ENCODE results near the gene SRP54.
"Not testable (repeated sequence)": the region's sequence is repeated elsewhere in the genome, so short reads cannot be mapped to it uniquely, and the experiment has no call there.

SRP54 gene

DNA sequence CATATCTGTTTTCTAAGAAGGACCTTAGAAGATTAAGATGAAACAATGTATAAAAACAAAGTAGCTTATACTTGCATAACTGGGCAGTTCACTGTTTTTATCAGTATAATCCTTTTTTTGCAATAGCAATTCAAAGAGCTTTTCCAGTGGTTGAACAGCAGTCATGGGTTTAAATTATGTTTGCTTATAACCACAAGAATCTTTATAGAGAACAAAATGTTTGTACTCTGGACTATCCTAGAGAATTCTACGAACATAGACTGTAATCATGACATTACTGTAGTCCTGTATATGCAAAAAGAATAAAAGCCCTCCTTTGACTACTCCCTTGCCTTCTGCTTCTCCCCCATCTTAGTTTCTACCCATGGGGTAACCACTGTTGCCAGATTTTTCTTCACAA is 69.0 kb downstream of the SRP54 start:
- Histone ChIP-seq H3K27me3 (ENCODE audit: control insufficient read depth, insufficient read depth, low read length) (no peaks in the 10 kb centered on the region), H3K36me3 (ENCODE audit: control insufficient read depth, insufficient read depth, low read length) (no peaks in the 10 kb centered on the region), H3K4me1 (peaks cover 6% of the 10 kb centered on the region), H3K4me3 (ENCODE audit: low read depth, low read length) (no peak overlapping the region), H3K9me3 (ENCODE audit: control insufficient read depth, low read length) (no peaks in the 10 kb centered on the region), H3K27ac (no peak overlapping the region), H3K9ac (no peak overlapping the region), H3K4me2 (ENCODE audit: low read length) (no peak overlapping the region), H3K79me2 (peaks cover 5% of the 10 kb centered on the region), H2AFZ (no peak overlapping the region)
- TF ChIP-seq, protein P1, sequence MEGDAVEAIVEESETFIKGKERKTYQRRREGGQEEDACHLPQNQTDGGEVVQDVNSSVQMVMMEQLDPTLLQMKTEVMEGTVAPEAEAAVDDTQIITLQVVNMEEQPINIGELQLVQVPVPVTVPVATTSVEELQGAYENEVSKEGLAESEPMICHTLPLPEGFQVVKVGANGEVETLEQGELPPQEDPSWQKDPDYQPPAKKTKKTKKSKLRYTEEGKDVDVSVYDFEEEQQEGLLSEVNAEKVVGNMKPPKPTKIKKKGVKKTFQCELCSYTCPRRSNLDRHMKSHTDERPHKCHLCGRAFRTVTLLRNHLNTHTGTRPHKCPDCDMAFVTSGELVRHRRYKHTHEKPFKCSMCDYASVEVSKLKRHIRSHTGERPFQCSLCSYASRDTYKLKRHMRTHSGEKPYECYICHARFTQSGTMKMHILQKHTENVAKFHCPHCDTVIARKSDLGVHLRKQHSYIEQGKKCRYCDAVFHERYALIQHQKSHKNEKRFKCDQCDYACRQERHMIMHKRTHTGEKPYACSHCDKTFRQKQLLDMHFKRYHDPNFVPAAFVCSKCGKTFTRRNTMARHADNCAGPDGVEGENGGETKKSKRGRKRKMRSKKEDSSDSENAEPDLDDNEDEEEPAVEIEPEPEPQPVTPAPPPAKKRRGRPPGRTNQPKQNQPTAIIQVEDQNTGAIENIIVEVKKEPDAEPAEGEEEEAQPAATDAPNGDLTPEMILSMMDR (IDR thresholded peaks at IDR 0.05): no peak

GRCh38 chr14:35052637-35053036 is 69.8 kb downstream of the SRP54 start:
- Histone ChIP-seq H3K27ac (no peak overlapping the region), H3K79me2 (peaks cover 2% of the 10 kb centered on the region), H3K9ac (no peak overlapping the region), H3K4me1 (peaks cover 2% of the 10 kb centered on the region), H3K4me3 (ENCODE audit: low read depth, low read length) (no peak overlapping the region), H3K36me3 (ENCODE audit: control insufficient read depth, insufficient read depth, low read length) (no peaks in the 10 kb centered on the region), H2AFZ (no peak overlapping the region), H3K4me2 (ENCODE audit: low read length) (no peak overlapping the region), H3K27me3 (ENCODE audit: control insufficient read depth, insufficient read depth, low read length) (no peaks in the 10 kb centered on the region), H3K9me3 (ENCODE audit: control insufficient read depth, low read length) (no peaks in the 10 kb centered on the region)
- TF ChIP-seq, protein P1 (IDR thresholded peaks at IDR 0.05): no peak

GRCh38 chr14:35061113-35061791 is 78.5 kb downstream of the SRP54 start:
- not testable (repeated sequence) for H3K4me1 ChIP-seq; H3K4me2 ChIP-seq (ENCODE audit: low read length); H3K9me3 ChIP-seq (ENCODE audit: control insufficient read depth, low read length); H3K36me3 ChIP-seq (ENCODE audit: control insufficient read depth, insufficient read depth, low read length); H2AFZ ChIP-seq; H3K9ac ChIP-seq; H3K4me3 ChIP-seq (ENCODE audit: low read depth, low read length); H3K27ac ChIP-seq; H3K27me3 ChIP-seq (ENCODE audit: control insufficient read depth, insufficient read depth, low read length)
- peaks cover 13% of the 10 kb centered on the region for H3K79me2 ChIP-seq

DNA sequence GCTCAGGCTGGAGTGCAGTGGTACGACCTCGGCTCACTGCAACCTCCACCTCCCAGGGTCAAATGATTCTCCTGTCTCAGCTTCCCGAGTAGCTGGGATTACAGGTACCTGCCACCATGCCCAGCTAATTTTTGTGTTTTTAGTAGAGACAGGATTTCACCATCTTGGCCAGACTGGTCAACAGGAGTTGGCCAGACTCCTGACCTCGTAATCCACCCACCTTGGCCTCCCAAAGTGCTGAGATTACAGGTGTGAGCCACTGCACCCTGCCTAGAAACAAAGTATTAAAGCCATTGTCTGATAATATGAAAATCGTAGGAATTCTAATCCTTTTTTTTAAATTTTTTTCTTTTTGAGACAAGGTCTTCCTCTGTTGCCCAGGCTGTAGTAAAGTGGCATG is 82.9 kb downstream of the SRP54 start:
- not testable (repeated sequence) for H2AFZ ChIP-seq; H3K36me3 ChIP-seq (ENCODE audit: control insufficient read depth, insufficient read depth, low read length); H3K4me3 ChIP-seq (ENCODE audit: low read depth, low read length)

DNA sequence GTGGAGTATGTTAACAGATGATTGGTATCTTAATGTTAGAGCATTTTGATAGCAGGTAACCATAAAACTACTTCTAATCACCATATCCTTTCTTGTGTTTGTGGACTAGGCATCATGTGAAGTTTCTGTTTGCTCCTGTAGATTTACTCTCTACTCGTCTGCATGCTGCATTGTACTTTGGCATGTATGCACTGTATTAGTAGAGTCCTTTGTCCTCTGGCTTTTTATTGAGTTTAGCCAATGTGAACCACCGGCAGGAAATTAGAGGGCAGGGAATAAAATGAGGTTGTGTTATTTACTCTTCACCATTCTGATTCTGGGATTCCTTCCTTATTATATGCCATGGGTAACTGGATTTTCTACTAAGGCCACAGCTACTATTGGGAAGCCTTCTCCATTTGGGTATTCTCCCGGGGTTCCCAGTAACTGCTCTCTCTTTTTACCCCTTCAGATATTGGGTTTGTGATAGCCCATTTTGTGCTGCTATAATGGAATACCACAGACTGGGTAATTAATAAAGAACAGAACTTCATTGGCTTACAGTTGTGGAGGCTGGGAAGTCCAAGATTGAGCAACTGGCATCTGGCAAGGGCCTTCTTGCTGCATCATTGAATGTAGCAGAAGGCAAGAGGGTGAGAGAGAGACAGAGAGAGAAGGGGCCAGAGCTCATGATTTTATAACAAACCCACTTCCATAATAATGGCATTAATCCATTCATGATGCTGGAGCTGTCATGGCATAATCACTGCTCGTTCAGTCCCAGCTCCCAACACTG is 85.6 kb downstream of the SRP54 start:
- Histone ChIP-seq H3K4me1 (no peaks in the 10 kb centered on the region), H3K4me3 (ENCODE audit: low read depth, low read length) (no peak overlapping the region), H3K79me2 (peaks cover 11% of the 10 kb centered on the region), H2AFZ (no peak overlapping the region), H3K27me3 (ENCODE audit: control insufficient read depth, insufficient read depth, low read length) (no peaks in the 10 kb centered on the region), H3K9ac (no peak overlapping the region), H3K4me2 (ENCODE audit: low read length) (no peak overlapping the region), H3K9me3 (ENCODE audit: control insufficient read depth, low read length) (no peaks in the 10 kb centered on the region), H3K27ac (no peak overlapping the region), H3K36me3 (ENCODE audit: control insufficient read depth, insufficient read depth, low read length) (no peaks in the 10 kb centered on the region)
- TF ChIP-seq, protein P1 (IDR thresholded peaks at IDR 0.05): no peak

More for the DNA sequence above, 82.9 kb downstream of the SRP54 start:
- peaks cover 11% of the 10 kb centered on the region for H3K79me2 ChIP-seq
- not testable (repeated sequence) for H3K9ac ChIP-seq; H3K4me2 ChIP-seq (ENCODE audit: low read length); H3K9me3 ChIP-seq (ENCODE audit: control insufficient read depth, low read length); H3K4me1 ChIP-seq; H3K27me3 ChIP-seq (ENCODE audit: control insufficient read depth, insufficient read depth, low read length); H3K27ac ChIP-seq

Measured in parathyroid adenoma (tissue), 2 donors.